ENCODE results near the gene SLC41A3. TPM values are rescaled to one million over a fixed set of nuclear protein-coding genes. Genes with fewer than 3 reads are reported as not detected.

The SLC41A3 gene
- total and polyA plus RNA-seq, 2 of the 8 experiments (the other 6 are each of a cell fraction or from before 2014, with no cell fraction given), result 30.2 to 56.4 TPM

DNA sequence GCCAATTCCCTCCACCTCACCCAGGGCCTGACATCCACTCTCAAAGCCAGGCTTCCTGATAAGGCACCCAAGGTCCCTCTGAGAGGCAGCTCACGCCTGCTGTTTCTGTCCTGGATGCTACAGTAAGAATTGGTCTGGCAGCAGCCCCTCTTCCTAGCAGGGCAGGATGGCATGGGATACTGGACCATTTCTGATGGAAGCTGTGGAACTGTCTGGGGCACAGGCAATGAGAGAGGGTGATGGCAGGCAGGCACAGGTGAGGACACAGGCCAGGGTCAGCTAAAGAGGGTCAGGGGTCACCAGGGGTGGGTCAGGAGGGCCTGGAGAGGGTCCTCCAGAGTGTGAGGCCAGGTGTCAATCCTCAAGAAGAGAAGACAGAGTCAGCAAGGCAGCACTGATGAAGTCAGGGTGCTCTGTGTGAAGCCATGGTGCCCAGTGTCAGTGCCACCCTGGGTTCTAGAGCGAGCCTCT is 41.9 kb upstream of the SLC41A3 start (continued):
- TF ChIP-seq, protein P1, sequence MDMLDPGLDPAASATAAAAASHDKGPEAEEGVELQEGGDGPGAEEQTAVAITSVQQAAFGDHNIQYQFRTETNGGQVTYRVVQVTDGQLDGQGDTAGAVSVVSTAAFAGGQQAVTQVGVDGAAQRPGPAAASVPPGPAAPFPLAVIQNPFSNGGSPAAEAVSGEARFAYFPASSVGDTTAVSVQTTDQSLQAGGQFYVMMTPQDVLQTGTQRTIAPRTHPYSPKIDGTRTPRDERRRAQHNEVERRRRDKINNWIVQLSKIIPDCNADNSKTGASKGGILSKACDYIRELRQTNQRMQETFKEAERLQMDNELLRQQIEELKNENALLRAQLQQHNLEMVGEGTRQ (IDR thresholded peaks at IDR 0.05; ENCODE audit: low read length), result no peak
- no peak for TF ChIP-seq CHD1 (IDR thresholded peaks at IDR 0.05; ENCODE audit: low read depth, low read length)
